ENCODE measurements around the gene MSANTD7. TPM values are rescaled to one million over a fixed set of nuclear protein-coding genes. Genes with fewer than 3 reads are reported as not detected.

The MSANTD7 gene
- total and polyA plus RNA-seq, 2 of the 13 experiments (the other 11 are each of a cell fraction or from before 2014, with no cell fraction given), result 3.7 to 16.7 TPM

- TF ChIP-seq ZNF263 (CRISPR knock-in tag; IDR thresholded peaks at IDR 0.05) (peak; percentile 56; the same call in 1 of the 2 replicates), KLF13 (CRISPR knock-in tag; IDR thresholded peaks at IDR 0.05) (no peak; the same call in 1 of the 2 replicates), TSC22D2 (CRISPR knock-in tag; IDR thresholded peaks at IDR 0.05; ENCODE audit: borderline replicate concordance) (0 out of 2 replicates have a peak, but pooled peaks have one; percentile 50), ZBTB2 (CRISPR knock-in tag; IDR thresholded peaks at IDR 0.05; ENCODE audit: low read depth) (0 out of 2 replicates have a peak, but pooled peaks have one; percentile 41), SMAD9 (CRISPR knock-in tag; IDR thresholded peaks at IDR 0.05) (no peak), ZNF678 (CRISPR knock-in tag; IDR thresholded peaks at IDR 0.05) (peak; percentile 62; the same call in 1 of the 2 replicates), ZFP90 (CRISPR knock-in tag; IDR thresholded peaks at IDR 0.05; ENCODE audit: borderline replicate concordance) (0 out of 2 replicates have a peak, but pooled peaks have one; percentile 52), SIN3A (IDR thresholded peaks at IDR 0.05; ENCODE audit: borderline replicate concordance, low read depth, low read length) (peak; percentile 88), MIER2 (CRISPR knock-in tag; IDR thresholded peaks at IDR 0.05) (peak; percentile 54; the same call in 1 of the 2 replicates), PRDM4 (CRISPR knock-in tag; IDR thresholded peaks at IDR 0.05; ENCODE audit: borderline replicate concordance) (peak; percentile 60; the same call in 1 of the 2 replicates), ZNF576 (CRISPR knock-in tag; IDR thresholded peaks at IDR 0.05) (0 out of 2 replicates have a peak, but pooled peaks have one; percentile 30), CHCHD3 (CRISPR knock-in tag; IDR thresholded peaks at IDR 0.05) (peak; percentile 92; the same call in 1 of the 2 replicates), GABPB1 (CRISPR knock-in tag; IDR thresholded peaks at IDR 0.05) (peak; percentile 79), FOXP1 (IDR thresholded peaks at IDR 0.05) (no peak), FOXP1 (CRISPR knock-in tag; IDR thresholded peaks at IDR 0.05) (no peak), ZNF205 (CRISPR knock-in tag; IDR thresholded peaks at IDR 0.05) (peak; percentile 62; the same call in 1 of the 2 replicates), NRL (CRISPR knock-in tag; IDR thresholded peaks at IDR 0.05; ENCODE audit: borderline replicate concordance) (no peak), BHLHE40 (IDR thresholded peaks at IDR 0.05; ENCODE audit: low read length) (no peak), ZNF816 (CRISPR knock-in tag; IDR thresholded peaks at IDR 0.05; ENCODE audit: borderline replicate concordance) (0 out of 2 replicates have a peak, but pooled peaks have one; percentile 22), MTA3 (CRISPR knock-in tag; IDR thresholded peaks at IDR 0.05) (no peak), GTF2F1 (IDR thresholded peaks at IDR 0.05; ENCODE audit: low read length) (no peak), HIC2 (CRISPR knock-in tag; IDR thresholded peaks at IDR 0.05; ENCODE audit: low read depth) (no peak), TCF12 (IDR thresholded peaks at IDR 0.05) (no peak), TCF12 (CRISPR knock-in tag; IDR thresholded peaks at IDR 0.05) (peak; percentile 60), HNRNPLL (IDR thresholded peaks at IDR 0.05; ENCODE audit: low read depth, low read length, poor library complexity, severe bottlenecking) (peak; percentile 79)
Measured at GRCh38 chr10:14878266-14879123, 40.4 kb downstream of the MSANTD7 start, which contains the start of gene SUV39H2 (continued).
